Cardiac septum (tissue), 1 donor: ENCODE data around the gene S100A9. TPM values are rescaled to one million over a fixed set of nuclear protein-coding genes. Genes with fewer than 3 reads are reported as not detected.
"Not testable (repeated sequence)": the region's sequence is repeated elsewhere in the genome, so short reads cannot be mapped to it uniquely, and the experiment has no call there.

Experiments used
- DNase-seq: peaks from one replicate; pipeline ENCODE4 v3.0.0-alpha.2; 2020; ENCODE audit warnings: low spot score
- intact Hi-C: fragments of 100-400 bp; cut with DNase I; formaldehyde crosslinking; loops from one replicate; pipeline ENCODE4 v1.14.0; 2022
- long read RNA-seq: library from polyadenylated mRNA; unstranded; transcript quantifications from one replicate; pipeline ENCODE4 v2.0.0, GENCODE V29; 2021
- total RNA-seq: library from RNA; stranded (reverse); fragmentation: NEBNext Ultra II Directional; extraction: Animal tissue kit (Norgen Biotek cat#: 25700); gene quantifications from one replicate; pipeline ENCODE4 v1.2.1, GENCODE V29; 2021
- donor health status: DM: no; HTN: no; CAD: no.

The S100A9 gene
- total RNA-seq, result 91.9 TPM
- long read RNA-seq, partial matches to known transcripts, result 3 of 4 reads
- long read RNA-seq, other reads (novel, unspliced or antisense), result 0 of 4 reads

DNA sequence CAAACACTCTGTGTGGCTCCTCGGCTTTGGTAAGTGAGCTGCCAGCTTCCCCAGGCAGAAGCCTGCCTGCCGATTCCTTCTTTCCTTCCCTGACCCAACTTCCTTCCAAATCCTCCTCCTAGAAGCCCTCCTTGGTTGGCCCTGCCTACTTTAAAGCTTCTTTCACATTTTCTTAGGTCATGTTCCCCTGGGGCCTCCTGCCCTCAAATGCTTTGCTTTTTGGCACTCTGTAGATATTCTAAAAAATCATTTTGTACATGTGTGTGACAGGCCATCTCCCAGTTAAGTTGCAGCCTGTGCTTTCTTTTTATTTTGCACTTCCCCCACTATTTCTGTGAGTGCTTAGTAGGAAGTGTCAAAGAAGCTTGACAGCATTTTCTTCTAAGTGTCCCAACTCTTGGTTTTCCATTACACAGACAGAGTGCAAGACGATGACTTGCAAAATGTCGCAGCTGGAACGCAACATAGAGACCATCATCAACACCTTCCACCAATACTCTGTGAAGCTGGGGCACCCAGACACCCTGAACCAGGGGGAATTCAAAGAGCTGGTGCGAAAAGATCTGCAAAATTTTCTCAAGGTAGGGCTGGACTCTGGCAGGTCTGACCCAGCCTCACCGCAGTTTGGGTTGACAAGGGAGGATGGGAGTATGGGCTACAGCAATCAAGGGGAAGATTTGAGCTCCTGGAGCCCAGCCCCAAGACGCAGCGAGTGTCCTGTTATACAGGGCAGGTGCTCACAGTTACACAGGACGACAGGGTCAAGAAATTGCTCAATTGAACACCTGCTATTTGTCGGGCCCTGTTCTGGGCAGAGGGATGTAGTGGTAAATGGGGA, at the start of gene S100A9:
Gene S100A9, plus strand, starts transcription at position 2 of the 838 bp plus-strand sequence. Its CDS starts 430 bp downstream, at position 432.
- DNase-seq, result no peak
- intact Hi-C loops, result no loop called here

DNA sequence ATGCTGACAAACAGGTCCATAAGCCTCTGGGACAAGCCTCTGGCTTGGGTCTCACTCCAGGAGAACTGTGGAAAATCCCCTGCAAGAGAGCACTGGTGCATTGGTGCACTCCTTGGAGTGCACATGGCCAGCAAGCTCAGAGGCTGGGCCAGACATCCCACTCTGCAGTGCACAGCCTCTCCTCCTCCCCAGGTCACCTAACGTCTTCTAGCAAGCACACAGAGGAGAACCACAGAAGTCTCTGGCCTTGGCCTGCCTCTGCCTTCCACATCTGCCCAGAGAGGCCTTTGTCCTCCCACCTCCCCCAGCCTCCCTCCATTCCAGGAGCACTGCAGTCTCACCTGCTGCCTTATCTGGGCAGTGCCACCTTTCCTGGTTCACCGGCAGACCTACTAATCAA, 49.1 kb upstream of the S100A9 start:
- intact Hi-C loops, result no loop called here
- DNase-seq, result no peak

DNA sequence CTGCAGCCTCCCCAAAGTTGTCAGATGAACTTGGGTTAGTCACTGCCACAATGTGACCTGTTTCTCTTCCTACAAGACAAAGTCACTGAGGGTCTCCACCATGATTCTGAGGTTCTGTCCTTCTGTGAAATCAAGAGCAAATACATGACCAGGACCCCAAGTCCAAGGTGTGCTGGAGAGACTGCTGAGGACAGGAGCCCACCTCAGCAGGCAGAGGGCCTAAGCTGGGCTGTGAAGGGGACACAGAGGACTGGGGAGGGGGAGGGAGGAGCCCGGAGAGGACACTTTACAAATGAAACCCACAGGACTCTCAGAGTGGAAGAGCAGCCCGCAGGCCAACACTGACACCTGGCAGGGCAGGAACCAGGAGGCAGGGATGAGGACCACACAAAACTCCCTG, 48.2 kb upstream of the S100A9 start:
- intact Hi-C loops, result no loop called here
- no peak for DNase-seq

DNA sequence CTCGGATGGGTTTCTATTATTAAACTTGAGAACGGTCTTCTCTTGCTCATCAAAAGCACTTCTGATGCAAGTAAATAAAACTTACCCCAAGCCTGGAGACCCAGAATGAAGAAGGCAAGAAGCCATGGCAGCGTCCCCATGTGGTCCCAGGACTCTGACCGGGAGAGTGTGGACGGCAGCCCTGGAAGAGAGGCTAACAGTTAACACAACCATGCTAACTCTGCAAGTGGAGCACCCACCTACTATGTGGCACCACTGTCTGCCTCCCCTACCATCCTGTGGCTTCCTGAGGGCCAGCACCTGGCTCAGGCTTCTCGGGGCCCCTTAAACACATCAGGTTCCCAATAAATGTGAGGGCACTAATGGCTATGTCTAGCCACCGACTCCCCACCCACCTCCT, 47.1 kb upstream of the S100A9 start:
- DNase-seq, result no peak
- intact Hi-C loops, result no loop called here

DNA sequence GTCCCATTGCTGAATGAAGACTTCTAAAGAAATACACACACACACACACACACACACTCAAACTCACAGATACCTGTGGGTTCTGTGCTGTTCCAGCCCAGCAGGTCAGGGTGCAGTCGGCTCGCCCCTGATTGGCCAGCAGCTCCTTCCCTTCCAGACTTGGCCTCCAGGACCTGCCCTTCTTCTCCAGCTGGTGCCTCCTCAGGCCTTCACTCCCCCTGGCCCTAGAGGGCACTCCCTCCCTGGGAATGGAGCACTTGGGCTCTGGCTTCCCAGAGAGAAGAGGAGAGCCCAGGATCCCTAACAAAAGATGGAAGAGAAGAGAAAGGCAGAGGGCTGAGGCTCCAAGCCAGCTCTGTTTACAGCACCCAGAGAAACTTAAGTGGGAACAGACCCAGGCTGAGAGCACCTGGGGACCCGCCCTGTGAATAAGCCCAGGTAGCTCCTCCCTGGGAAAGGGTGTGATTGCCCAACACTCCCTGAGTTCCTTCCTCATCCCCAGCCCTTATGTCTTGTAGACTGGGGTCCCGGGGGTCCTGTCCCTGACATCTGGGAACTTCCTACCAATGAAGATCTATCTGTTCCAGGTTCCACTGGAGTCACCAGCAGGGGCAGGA, 45.0 kb upstream of the S100A9 start, which contains the start of gene PGLYRP3:
Gene PGLYRP3, minus strand, starts transcription at position 383 of the 617 bp plus-strand sequence. CDS start 2,287 bp downstream, outside the sequence.
- intact Hi-C loops, result no loop called here

DNA sequence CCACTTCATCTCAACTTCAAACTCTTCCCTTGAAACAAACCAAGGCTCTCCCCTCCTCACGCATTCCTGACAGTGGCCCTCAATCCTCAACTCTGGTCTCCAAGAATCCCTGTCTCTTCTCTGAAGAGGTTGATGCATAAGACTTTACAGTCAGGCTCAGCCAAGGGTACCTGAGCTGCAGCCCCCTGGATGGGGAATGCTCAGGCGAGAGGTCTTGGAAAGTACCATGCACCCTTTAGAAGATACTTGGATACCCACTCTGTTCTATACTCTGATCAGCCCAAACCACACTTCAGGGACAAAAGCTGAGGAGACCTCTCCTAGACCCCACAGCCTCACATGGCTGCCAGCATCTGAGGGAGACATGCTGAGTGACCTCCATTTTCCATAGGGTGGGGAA, 44.4 kb upstream of the S100A9 start:
- no peak for DNase-seq
- intact Hi-C loops, result no loop called here

More for the DNA sequence above, 45.0 kb upstream of the S100A9 start, which contains the start of gene PGLYRP3:
- DNase-seq, result no peak

DNA sequence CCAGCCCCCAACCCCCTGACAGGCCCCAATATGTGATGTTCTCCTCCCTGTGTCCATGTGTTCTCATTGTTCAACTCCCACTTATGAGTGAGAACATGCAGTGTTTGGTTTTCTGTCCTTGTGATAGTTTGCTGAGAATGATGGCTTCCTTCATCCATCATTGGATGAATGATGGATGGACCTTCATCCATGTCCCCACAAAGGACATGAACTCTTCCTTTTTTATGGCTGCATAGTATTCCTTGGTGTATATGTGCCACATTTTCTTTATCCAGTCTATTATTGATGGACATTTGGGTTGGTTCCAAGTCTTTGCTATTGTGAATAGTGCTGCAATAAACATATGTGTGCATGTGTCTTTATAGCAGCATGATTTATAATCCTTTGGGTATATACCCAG, 43.3 kb upstream of the S100A9 start:
- intact Hi-C loops, DNase-seq: not testable (repeated sequence)

DNA sequence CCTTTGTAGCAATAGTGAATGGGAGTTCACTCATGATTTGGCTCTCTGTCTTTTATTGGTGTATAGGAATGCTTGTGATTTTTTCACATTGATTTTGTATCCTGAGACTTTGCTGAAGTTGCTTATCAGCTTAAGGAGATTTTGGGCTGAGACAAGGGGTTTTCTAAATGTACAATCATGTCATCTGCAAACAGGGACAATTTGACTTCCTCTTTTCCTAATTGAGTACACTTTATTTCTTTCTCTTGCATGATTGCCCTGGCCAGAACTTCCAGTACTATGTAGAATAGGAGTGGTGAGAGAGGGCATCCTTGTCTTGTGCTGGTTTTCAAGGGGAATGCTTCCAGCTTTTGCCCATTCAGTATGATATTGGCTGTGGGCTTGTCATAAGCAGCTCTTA, 41.6 kb upstream of the S100A9 start:
- intact Hi-C loops, DNase-seq: not testable (repeated sequence)

DNA sequence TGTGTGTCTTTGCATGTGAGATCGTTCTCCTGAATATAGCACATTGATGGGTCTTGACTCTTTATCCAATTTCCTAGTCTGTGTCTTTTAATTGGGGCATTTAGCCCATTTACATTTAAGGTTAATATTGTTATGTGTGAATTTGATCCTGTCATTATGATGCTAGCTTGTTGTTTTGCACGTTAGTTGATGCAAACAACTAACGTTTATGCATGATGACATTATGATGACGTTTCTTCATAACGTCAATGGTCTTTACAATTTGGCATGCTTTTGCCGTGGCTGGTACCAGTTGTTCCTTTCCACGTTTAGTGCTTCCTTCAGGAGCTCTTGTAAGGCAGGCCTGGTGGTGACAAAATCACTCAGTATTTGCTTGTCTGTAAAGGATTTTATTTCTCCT, 39.5 kb upstream of the S100A9 start:
- DNase-seq, result not testable (repeated sequence)

DNA sequence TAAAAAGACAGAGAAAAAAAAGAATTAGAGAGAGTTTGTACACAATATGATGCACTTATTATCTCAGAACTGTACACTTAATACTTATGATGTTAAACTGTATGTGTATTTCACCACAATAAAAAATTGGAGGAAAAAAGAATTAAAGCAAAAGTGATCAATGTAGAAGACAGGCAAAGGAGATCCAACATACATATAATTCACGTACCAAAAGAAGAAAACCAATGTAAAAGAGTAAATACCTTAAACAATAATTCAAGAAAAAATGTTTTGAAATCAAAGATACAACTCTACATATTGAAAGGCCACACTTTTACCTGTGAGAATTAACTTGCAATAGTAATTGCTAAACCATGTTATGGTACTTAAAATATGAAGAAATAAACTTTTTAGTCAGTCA, 35.1 kb upstream of the S100A9 start:
- no peak for DNase-seq
- intact Hi-C loops, result no loop called here

More for the DNA sequence above, 39.5 kb upstream of the S100A9 start:
- intact Hi-C loops, result not testable (repeated sequence)

DNA sequence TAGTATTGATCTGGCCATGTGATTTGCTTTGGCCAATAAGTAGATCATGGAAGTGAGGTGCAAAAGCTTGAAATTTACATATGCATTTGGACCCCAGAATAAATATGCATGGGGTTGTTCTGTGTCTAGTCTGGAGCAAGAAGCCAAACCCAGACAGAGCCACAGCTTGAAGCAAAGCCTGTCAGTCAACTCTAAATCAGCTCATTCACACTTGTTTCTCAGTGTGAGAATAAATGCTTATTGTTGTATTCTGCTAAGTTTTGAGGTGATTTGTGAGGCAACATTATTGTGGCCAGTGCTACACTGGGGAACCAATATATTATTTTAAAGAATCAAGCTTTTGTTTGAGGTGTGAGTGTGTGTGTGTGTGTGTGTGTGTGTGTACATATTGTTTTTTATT, 32.7 kb upstream of the S100A9 start:
- intact Hi-C loops, result no loop called here
- no peak for DNase-seq

DNA sequence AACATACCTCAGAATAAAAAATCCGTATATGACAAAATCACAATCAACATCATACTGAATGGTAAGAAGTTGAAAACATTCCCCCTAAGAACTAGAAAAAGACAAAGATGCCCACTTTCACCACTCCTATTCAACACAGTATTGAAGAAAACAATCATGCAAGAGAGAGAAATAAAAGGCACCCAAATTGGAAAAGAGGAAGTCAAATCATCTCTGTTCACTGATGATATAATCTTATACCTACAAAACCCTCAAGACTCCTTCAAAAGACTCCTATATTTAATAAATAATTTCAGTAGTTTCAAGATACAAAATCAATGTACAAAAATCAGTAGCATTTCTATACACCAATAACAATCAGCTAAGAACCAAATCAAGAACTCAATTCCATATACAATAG, 23.8 kb upstream of the S100A9 start:
- DNase-seq, result no peak
- intact Hi-C loops, result no loop called here

DNA sequence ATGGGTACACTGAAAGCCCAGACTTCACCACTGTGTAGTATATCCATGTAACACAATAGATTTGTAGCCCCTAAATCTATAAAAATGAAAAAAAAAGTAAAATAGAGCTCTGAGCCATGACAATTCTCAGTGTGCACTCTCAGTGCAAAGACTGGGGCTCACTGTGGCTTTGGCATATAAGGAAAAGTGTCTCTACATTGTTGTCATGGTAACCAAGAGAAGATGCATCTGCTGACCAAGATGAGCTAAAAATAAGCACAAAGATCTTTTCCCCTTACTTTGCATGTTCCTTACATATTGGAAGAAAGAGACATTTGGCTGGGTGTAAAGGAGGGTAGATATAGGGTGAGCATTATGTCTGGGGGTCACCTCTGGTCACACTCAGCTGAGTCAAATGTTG, 21.0 kb upstream of the S100A9 start:
- no peak for DNase-seq
- intact Hi-C loops, result no loop called here

DNA sequence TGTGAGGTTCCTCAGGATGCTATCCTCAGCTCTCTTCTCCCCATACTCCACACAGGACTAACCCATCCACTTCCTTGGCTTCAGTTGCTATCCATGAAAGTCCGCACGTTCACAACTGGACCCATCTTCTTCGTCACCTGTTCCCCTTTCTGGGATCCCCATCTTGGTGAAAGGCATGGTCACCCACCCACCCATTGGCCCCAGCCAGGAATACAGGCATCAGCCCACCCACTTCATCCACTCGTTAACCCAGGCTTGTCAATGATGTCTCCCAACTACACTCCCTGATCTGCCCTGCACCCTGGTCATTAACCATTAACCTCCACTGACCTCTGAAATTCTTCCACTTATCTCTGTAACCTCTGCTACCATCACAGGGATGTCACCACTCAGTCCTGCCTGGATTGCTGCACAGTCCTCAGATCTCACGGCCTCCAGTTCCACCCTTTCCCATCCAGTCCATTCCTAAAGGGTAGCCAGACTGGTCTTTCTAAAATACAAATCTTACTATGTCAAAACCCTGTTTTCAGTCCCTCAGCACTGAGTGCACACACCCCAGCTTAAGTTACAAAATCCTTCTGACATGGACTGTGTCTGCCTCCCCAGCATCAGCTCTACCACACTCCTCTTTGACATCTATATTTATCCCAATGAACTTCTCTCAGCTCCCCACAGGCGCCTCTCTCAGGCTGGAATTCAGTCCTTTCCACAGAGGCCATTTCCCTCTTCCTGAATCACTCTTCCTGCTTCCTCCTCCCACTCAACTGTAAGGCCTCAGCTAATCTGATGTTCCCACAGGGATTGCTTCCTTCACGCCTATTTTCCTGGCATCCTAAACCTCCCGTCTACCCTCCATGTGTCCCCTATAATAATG, 19.4 kb upstream of the S100A9 start:
- intact Hi-C loops, result no loop called here
- no peak for DNase-seq

DNA sequence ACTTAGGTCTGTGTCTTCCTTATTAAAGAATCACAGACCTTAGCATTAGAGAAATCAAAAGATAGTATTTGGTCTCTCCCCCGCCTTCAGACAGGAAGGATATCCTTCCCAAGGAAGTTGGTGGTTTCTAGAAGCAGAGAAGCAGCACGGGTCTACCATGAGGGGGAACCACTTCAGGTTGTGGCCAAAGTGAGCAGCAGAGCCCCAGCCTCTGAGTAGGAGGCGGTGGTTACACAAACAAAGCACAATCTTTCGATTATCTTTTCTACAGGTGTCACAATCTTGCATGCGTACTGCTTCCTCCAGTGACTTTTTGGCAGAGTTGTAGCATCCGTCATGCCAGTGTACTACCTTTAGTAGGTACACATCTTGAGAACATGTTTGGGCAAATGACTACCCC, 17.9 kb upstream of the S100A9 start:
- intact Hi-C loops, result no loop called here
- no peak for DNase-seq

DNA sequence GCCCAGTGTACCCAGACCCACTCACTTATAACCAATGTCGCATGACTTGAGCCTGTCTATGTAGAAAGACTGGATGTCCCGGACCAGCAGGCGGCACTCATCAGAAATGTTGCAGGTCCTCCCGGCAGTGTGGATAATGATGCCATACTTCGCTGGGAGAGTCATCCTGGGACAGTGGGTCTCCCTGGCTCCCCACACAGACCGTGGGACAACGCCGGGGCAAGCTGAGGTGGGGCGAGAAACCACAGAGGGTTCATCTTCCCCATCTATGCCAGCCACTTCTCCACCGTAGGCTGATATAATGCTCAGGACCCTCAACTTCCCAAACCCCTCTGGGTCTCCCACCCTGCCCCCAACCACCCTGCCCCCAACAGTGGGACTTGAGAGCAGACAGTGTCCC, 17.3 kb upstream of the S100A9 start:
- no peak for DNase-seq
- intact Hi-C loops, result no loop called here

DNA sequence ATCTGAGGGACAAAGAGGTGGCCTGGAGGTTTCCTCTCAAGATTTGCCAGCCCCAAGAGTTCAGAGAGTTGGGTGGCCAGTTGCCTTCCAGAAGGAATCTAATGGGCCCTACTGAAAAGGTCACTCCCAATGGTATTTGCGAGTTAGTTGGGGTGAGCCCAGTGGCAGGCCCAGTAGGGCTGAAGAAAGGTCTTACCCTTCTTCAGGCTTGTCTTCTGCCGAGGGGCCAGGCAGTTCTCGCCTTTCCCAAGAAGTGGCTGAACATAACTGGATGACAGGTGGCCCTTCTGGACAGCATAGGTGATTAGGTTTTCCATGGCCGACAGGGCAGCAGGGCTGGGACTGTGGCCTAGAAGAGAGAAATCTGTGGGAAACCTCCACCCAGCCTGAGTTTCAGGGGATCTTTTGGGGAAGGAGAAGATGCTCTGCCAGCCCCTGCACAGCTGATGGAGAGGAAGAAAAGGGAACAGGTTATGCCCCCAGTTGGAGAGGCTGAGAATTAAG, 16.2 kb upstream of the S100A9 start:
- no peak for DNase-seq
- intact Hi-C loops, result no loop called here

DNA sequence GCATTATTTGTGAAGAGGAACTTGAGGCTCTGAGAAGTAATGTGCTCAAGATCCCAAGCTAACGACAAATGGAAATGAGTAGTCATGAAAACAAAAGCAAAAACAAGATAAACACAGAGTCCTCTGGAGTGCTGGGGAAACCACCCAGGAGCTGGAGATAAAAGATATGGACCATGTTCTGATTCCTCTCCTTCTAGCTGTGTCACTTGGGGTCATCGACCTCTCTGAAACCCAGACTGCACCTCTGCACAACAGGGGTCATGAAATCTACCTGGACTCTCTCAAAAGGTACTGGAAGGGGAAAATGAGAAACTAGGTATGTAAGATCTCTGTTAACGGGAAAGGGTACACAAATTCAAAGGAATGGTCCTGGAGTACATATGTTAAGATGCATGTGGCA, 15.5 kb upstream of the S100A9 start:
- intact Hi-C loops, result no loop called here
- DNase-seq, result no peak

DNA sequence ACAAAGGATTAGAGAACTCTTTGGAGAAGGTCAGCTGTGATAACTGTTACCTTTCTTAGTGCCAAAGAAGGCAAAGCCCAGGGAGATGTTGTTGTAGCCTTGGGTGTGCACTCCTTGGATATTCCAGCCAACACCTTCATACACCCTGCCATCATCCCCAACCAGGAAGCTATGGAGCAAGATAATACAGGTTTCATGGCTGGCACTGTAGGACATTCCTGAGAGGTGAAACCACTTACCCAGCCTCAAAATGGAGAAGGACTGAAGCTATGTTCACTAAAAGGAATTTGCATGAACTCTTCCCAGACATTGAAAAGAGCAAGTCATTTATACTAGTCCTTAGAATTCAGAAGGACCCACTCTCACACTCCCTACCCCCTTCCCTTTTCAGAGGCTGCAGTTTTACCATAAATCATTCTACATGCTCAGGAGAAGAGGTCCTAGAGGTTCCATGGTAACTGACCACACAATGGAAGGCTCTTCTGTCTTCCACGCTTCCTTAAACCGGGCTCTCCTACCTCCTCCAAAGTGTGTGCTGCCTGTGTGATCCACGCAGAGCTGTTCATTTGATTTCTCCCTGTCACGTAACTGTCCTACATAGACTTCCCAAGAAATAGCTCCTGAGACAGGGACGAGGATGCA, 14.5 kb upstream of the S100A9 start:
- intact Hi-C loops, result no loop called here
- no peak for DNase-seq
